Measurements from ENCODE around the gene PLAAT4. TPM values are rescaled to one million over a fixed set of nuclear protein-coding genes. Genes with fewer than 3 reads are reported as not detected.
"Not testable (repeated sequence)": the region's sequence is repeated elsewhere in the genome, so short reads cannot be mapped to it uniquely, and the experiment has no call there.

The PLAAT4 gene
- total RNA-seq, 1 donor from 2014 or later: 15.5 TPM

DNA sequence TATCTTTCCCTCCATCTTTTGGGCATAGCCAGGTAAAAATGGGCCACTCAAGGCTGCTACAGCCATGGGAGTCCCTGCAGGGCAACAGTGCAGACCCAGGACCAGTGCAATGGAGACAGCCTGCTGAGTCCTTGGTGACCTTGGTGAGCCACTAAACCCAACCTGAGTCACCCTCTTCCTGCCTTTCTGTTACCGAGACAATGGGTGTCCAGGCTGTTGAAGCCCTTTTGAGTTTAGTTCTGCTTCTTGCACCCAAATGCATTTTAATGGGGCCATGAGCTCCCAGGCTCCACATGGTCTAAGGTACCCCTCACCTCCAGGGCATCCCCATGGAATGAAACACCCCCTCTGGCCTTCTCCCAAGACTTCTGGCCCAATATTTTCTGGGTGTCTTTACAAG, 874 bp upstream of the PLAAT4 start:
- Histone ChIP-seq H3K27ac (replicated peaks) (no peak overlapping the region), H3K4me3 (no peak overlapping the region)

DNA sequence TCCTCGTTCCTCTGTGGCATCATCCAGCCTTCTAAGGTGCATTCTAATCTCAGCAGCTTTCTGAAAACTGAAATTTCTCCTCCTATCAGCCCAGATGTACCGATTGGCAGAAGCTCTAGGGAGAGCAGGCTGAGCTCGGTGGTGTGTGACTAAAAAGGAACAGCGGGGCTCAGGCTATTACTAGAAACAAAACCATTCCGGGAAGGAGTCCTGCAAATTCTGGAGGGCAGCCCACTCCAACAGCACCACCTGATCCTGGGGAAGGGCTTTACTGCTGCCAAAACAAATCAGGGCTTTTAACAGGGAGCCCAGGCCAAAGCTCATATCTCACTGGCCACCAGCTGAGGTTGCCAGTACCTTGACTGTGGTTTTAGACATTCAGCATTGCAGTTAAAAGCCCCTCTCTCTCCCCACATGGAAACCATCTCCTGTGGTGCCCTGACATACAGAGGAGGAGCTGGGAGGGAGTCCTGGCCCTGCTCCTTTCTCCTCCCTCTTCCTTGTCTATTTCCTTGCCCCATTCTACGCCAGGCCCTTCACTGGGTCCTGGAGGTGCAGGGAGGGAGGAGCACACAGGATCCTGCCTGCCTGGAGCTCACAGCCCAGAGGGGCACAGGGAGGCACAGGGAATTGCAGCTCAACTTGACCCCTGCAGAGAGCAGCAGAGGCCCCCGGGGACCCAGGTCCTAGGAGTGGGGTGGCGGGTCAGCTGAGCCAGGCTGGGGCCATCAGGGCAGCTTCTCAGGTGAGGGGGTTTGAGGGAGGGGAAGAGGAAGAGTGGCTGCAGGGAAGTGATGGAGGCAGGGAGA, 889 bp downstream of the PLAAT4 start:
- H3K36me3 ChIP-seq: no peaks in the 10 kb centered on the region

More for the DNA sequence above, 874 bp upstream of the PLAAT4 start:
- Histone ChIP-seq H3K36me3 (no peaks in the 10 kb centered on the region), H3K4me1 (peaks cover 32% of the 10 kb centered on the region), H3K9me3 (replicated peaks) (no peaks in the 10 kb centered on the region), H3K27me3 (ENCODE audit: low read depth) (no peaks in the 10 kb centered on the region)
- TF ChIP-seq, protein P1, sequence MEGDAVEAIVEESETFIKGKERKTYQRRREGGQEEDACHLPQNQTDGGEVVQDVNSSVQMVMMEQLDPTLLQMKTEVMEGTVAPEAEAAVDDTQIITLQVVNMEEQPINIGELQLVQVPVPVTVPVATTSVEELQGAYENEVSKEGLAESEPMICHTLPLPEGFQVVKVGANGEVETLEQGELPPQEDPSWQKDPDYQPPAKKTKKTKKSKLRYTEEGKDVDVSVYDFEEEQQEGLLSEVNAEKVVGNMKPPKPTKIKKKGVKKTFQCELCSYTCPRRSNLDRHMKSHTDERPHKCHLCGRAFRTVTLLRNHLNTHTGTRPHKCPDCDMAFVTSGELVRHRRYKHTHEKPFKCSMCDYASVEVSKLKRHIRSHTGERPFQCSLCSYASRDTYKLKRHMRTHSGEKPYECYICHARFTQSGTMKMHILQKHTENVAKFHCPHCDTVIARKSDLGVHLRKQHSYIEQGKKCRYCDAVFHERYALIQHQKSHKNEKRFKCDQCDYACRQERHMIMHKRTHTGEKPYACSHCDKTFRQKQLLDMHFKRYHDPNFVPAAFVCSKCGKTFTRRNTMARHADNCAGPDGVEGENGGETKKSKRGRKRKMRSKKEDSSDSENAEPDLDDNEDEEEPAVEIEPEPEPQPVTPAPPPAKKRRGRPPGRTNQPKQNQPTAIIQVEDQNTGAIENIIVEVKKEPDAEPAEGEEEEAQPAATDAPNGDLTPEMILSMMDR (IDR thresholded peaks at IDR 0.05; ENCODE audit: borderline replicate concordance): no peak
- no peak for DNase-seq
- intact Hi-C loops (cut with micrococcal nuclease): no loop called here

DNA sequence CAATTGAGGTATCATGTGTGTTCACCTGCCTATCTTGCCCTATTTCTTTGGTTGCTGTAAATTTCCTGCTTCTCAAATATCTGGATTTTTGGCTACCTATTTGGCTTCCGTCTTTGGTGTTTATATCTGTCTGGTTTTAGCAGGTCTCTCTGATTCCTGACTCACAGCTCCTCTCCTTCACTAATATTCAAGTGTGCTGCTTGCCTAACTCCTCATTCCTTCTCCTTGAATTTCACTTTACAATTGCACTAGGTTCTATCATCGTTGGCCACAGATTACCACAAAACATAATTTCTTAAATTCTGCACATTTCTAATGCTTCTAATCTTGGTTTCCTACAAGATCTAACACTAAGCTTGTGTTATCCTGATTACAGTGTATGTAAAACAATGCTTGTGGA, 5.9 kb downstream of the PLAAT4 start:
- peaks cover 14% of the 10 kb centered on the region for H3K4me1 ChIP-seq
- H3K4me3 ChIP-seq; intact Hi-C loops (cut with micrococcal nuclease); H3K36me3 ChIP-seq; H3K9me3 ChIP-seq (replicated peaks); H3K27ac ChIP-seq (replicated peaks); H3K27me3 ChIP-seq (ENCODE audit: low read depth); DNase-seq: not testable (repeated sequence)

More for the DNA sequence above, 889 bp downstream of the PLAAT4 start:
- Histone ChIP-seq H3K27me3 (ENCODE audit: low read depth) (no peaks in the 10 kb centered on the region), H3K27ac (replicated peaks) (peak overlapping the region; percentile 92), H3K9me3 (replicated peaks) (no peaks in the 10 kb centered on the region), H3K4me3 (peak overlapping the region; percentile 64), H3K4me1 (peaks cover 32% of the 10 kb centered on the region)
- DNase-seq: peak; percentile 65
- intact Hi-C loops (cut with micrococcal nuclease): no loop called here
- TF ChIP-seq, protein P1 (IDR thresholded peaks at IDR 0.05; ENCODE audit: borderline replicate concordance): no peak

DNA sequence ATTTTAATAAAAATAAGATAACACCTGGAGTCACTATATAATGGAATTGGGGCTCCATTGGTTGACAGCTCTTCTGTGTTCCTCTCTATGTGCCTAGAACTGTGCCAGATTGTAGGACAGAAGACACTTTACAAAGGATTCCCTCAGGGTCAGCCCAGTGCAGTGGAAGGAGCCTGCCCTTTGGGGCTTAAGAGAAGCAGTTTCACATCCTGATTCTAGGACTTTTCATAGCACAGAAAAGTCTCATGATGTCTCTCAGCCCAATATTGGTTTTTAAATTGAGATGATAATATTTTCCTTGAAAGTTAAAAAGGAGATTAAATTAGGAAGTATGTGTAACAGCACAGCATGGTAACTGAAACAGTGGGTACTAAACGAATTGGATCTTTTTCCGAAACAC, 7.1 kb downstream of the PLAAT4 start:
- DNase-seq: no peak
- intact Hi-C loops (cut with micrococcal nuclease): no loop called here
- no peak overlapping the region for H3K4me3 ChIP-seq
- H3K27me3 ChIP-seq (ENCODE audit: low read depth): no peaks in the 10 kb centered on the region
- peaks cover 5% of the 10 kb centered on the region for H3K36me3 ChIP-seq
- H3K4me1 ChIP-seq: peaks cover 4% of the 10 kb centered on the region
- no peak overlapping the region for H3K27ac ChIP-seq (replicated peaks)
- H3K9me3 ChIP-seq (replicated peaks): no peaks in the 10 kb centered on the region
- TF ChIP-seq, protein P1 (IDR thresholded peaks at IDR 0.05; ENCODE audit: borderline replicate concordance): no peak

DNA sequence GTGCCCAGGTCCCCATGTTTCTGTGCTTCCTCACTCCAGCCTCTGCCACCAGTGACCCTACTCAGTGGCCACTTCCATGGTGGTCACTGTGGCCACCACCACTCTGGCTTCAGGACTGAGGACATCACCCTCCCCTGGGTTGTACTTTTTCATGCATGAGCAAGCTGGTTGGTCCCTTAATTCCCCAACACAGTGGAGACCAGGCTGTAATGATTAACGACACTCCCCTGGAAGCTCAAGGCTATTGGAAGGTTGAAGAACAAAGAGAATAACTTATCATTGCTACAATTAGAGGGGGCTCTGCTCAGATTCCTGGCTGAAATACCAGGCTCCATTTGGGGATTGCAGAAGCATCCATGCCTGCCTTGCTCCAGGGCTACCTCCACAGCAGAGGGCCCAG, 10.5 kb downstream of the PLAAT4 start:
- Histone ChIP-seq H3K4me1 (peaks cover 3% of the 10 kb centered on the region), H3K4me3 (no peak overlapping the region), H3K27me3 (ENCODE audit: low read depth) (no peaks in the 10 kb centered on the region), H3K36me3 (peaks cover 5% of the 10 kb centered on the region), H3K9me3 (replicated peaks) (no peaks in the 10 kb centered on the region), H3K27ac (replicated peaks) (no peak overlapping the region)
- DNase-seq: no peak
- TF ChIP-seq, protein P1 (IDR thresholded peaks at IDR 0.05; ENCODE audit: borderline replicate concordance): no peak
- intact Hi-C loops (cut with micrococcal nuclease): no loop called here

DNA sequence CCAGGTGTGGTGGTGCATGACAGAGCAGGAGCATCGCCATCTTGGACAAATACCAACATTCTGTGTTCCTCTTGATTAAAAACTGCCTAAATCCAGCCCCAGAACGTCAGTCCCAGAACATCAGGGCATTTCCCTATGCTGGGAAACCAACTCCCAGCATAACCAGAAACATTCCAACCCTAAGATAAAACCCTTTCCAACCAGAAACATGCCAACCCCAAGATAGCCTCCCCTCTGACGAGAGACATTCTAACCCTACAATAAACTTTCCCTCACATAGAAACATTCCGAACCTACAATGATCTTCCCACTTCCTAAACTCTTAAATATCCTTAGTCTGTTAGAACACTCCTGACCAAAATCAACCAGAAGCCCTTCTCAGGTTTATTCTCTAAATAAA, 11.6 kb downstream of the PLAAT4 start:
- intact Hi-C loops (cut with micrococcal nuclease): no loop called here
- Histone ChIP-seq H3K4me1 (peaks cover 3% of the 10 kb centered on the region), H3K27me3 (ENCODE audit: low read depth) (no peaks in the 10 kb centered on the region), H3K9me3 (replicated peaks) (no peaks in the 10 kb centered on the region), H3K36me3 (peaks cover 5% of the 10 kb centered on the region), H3K4me3 (no peak overlapping the region), H3K27ac (replicated peaks) (peak overlapping the region; percentile 4)
- TF ChIP-seq, protein P1 (IDR thresholded peaks at IDR 0.05; ENCODE audit: borderline replicate concordance): no peak
- DNase-seq: no peak
